Mesothelial cell of epicardium (in vitro differentiated cells): ENCODE results near the gene NCKAP5. TPM values are rescaled to one million over a fixed set of nuclear protein-coding genes. Genes with fewer than 3 reads are reported as not detected.
"Not testable (repeated sequence)": the region's sequence is repeated elsewhere in the genome, so short reads cannot be mapped to it uniquely, and the experiment has no call there.

Experiments
- DNase-seq, 2 experiments: peaks; one replicate each; pipeline ENCODE4 v3.0.0; 2021; ENCODE audit warnings: low spot score in 2 of 2; ENCODE audit not compliant: unreplicated experiment in 2 of 2
- H3K27ac Mint-ChIP-seq: 2 replicates; pipeline ENCODE4 v1.8.0; 2021; ENCODE audit warnings: mixed read lengths
- H3K27me3 Mint-ChIP-seq: 2 replicates; pipeline ENCODE4 v1.8.0; 2021; ENCODE audit warnings: low read depth, mixed read lengths
- H3K36me3 Mint-ChIP-seq: 2 replicates; pipeline ENCODE4 v1.8.0; 2021; ENCODE audit warnings: mixed read lengths
- H3K4me1 Mint-ChIP-seq: 2 replicates; pipeline ENCODE4 v1.8.0; 2021; ENCODE audit warnings: mixed read lengths
- H3K4me3 Mint-ChIP-seq: 2 replicates; pipeline ENCODE4 v1.8.0; 2021; ENCODE audit warnings: mild to moderate bottlenecking, moderate library complexity, mixed read lengths
- H3K9me3 Mint-ChIP-seq: 2 replicates; pipeline ENCODE4 v1.8.0; 2021; ENCODE audit warnings: mixed read lengths
- total RNA-seq: library from RNA; stranded (reverse); gene quantifications from 3 replicates; pipeline ENCODE4 v1.2.1, GENCODE V29; 2021
- TF ChIP-seq, protein P1 (sequence below): fragments of 200-600 bp; sonication (generic); IDR thresholded peaks from one replicate; pipeline ENCODE4 v1.5.0; 2021; ENCODE audit warnings: antibody characterized with exemption; ENCODE audit not compliant: unreplicated experiment

The NCKAP5 gene
- total RNA-seq, 1 donor from 2014 or later, result 2.1 TPM

DNA sequence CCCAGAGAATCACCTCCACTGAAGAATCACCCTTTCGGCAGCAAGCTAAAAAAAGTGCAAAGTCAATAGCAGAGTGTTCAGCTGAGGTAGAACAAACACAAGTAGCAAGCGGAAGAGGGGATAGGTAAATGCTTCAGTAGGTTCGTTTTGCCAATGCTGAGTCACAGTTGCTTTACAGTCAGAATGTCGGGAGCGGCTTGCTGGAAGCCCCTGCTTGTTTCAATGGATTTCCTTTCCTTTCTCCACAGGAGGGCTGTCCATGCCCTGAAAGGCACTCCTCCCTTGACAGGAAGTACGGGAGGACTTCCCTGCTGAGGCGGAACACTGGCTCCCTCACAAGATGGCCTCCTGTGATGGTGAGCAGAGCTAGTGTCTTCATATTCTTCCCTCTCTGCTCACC is 752.0 kb downstream of the NCKAP5 start:
- no peaks in the 10 kb centered on the region for H3K9me3 Mint-ChIP-seq
- no peak for DNase-seq
- no peak overlapping the region for H3K4me3 Mint-ChIP-seq
- H3K27ac Mint-ChIP-seq, result no peak overlapping the region
- peaks cover 2% of the 10 kb centered on the region for H3K27me3 Mint-ChIP-seq
- H3K4me1 Mint-ChIP-seq, result no peaks in the 10 kb centered on the region
- TF ChIP-seq, protein P1, sequence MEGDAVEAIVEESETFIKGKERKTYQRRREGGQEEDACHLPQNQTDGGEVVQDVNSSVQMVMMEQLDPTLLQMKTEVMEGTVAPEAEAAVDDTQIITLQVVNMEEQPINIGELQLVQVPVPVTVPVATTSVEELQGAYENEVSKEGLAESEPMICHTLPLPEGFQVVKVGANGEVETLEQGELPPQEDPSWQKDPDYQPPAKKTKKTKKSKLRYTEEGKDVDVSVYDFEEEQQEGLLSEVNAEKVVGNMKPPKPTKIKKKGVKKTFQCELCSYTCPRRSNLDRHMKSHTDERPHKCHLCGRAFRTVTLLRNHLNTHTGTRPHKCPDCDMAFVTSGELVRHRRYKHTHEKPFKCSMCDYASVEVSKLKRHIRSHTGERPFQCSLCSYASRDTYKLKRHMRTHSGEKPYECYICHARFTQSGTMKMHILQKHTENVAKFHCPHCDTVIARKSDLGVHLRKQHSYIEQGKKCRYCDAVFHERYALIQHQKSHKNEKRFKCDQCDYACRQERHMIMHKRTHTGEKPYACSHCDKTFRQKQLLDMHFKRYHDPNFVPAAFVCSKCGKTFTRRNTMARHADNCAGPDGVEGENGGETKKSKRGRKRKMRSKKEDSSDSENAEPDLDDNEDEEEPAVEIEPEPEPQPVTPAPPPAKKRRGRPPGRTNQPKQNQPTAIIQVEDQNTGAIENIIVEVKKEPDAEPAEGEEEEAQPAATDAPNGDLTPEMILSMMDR, result no peak
- no peaks in the 10 kb centered on the region for H3K36me3 Mint-ChIP-seq

DNA sequence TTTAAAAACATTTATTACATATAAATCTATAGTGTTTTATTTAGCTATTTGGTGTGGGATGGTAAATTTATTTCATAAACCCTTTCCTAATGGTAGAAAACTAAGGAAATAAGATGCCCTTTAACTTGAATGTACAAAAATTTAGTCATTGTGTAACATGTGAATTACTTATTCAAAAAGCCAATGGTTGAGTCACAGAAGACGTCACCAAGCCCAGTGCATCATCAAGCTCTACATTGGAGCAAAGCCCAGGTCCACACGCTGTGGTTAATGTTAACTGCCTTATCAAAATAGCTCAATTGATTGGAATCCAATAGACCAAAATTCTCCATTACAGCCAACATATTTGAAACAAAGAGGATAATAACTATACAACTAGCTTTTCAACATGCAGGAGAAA is 752.7 kb downstream of the NCKAP5 start:
- TF ChIP-seq, protein P1, result no peak
- H3K27me3 Mint-ChIP-seq, result peaks cover 2% of the 10 kb centered on the region
- no peaks in the 10 kb centered on the region for H3K4me1 Mint-ChIP-seq
- DNase-seq, result no peak
- peaks cover 4% of the 10 kb centered on the region for H3K9me3 Mint-ChIP-seq
- no peak overlapping the region for H3K4me3 Mint-ChIP-seq
- H3K27ac Mint-ChIP-seq, result no peak overlapping the region
- no peaks in the 10 kb centered on the region for H3K36me3 Mint-ChIP-seq

DNA sequence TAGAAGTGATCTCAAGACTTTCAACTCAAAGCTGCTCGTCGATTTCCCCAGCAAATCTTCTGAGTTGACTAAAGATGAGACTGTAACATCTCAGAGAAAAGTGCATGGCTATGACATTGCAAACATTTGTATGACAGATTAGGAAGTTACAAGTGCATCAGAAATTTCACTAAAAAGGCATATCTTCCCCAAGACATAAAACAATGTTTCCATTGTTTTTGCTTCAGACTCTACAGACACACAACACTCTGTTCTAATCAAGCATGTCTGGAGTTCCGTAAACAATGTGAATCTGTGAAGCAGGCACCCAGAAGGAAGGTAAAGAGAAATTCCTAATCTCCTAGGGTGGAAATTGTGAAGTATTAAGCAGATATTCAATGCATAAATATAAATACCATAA is 753.6 kb downstream of the NCKAP5 start:
- H3K4me1 Mint-ChIP-seq, result no peaks in the 10 kb centered on the region
- no peak overlapping the region for H3K27ac Mint-ChIP-seq
- H3K36me3 Mint-ChIP-seq, result no peaks in the 10 kb centered on the region
- H3K9me3 Mint-ChIP-seq, result peaks cover 13% of the 10 kb centered on the region
- DNase-seq, result no peak
- peaks cover 2% of the 10 kb centered on the region for H3K27me3 Mint-ChIP-seq
- TF ChIP-seq, protein P1, result no peak
- no peak overlapping the region for H3K4me3 Mint-ChIP-seq

GRCh38 chr2:132813422-132813821 is 754.8 kb downstream of the NCKAP5 start:
- Mint-ChIP-seq H3K4me1 (no peaks in the 10 kb centered on the region), H3K36me3 (no peaks in the 10 kb centered on the region), H3K27me3 (peaks cover 2% of the 10 kb centered on the region), H3K4me3 (no peak overlapping the region), H3K9me3 (peaks cover 22% of the 10 kb centered on the region), H3K27ac (no peak overlapping the region)
- TF ChIP-seq, protein P1, result no peak
- DNase-seq, result no peak

DNA sequence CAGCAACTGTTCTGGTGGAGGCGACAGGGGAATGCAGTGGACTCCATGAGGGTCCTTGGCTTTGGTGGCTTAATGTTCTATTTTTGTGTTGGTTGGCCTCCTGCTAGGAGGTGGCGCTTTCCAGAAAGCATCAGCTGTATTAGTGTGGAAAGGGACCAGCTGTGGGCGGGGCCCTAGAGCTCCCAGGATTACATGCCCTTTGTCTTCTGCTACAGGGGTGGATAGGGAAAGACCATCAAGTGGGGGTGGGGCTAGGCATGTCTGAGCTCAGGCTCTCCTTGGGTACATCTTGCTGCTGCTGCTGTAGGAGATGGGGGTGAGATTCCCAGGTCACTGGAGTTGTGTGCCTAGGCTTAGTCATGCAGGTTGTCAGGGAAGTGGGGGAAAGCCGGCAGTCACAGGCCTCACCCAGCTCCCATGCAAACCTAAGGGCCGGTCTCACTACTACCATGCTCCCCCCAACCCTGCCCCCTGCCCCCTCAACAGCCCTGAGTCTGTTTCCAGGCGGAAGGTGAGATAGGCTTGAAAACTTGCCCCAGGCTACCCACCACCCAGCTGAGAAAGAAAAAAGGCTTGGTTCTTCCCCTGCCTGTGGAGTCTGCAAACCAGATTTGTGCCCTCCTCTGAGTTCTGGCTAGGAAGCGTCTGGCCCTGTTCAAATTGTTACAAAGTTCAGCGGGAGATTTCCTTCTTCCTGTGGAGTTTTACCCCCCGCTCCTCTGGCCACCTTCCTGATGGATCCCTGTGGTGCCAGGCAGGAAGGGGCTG is 756.9 kb downstream of the NCKAP5 start:
- DNase-seq, result no peak
- H3K27ac Mint-ChIP-seq, result no peak overlapping the region
- no peak overlapping the region for H3K4me3 Mint-ChIP-seq
- H3K4me1 Mint-ChIP-seq, result no peaks in the 10 kb centered on the region
- H3K36me3 Mint-ChIP-seq, result no peaks in the 10 kb centered on the region
- TF ChIP-seq, protein P1, result no peak
- H3K27me3 Mint-ChIP-seq, result peaks cover 2% of the 10 kb centered on the region
- peaks cover 43% of the 10 kb centered on the region for H3K9me3 Mint-ChIP-seq

- H3K27me3 Mint-ChIP-seq, H3K4me1 Mint-ChIP-seq: not testable (repeated sequence)
These were observed 758.3 kb downstream of the NCKAP5 start for GRCh38 chr2:132809962-132810361.

More at GRCh38 chr2:132809962-132810361, 758.3 kb downstream of the NCKAP5 start:
- not testable (repeated sequence) for H3K4me3 Mint-ChIP-seq, H3K27ac Mint-ChIP-seq, DNase-seq, H3K36me3 Mint-ChIP-seq
- H3K9me3 Mint-ChIP-seq, result peaks cover 49% of the 10 kb centered on the region
